CD4-positive, alpha-beta T cell treated with Interleukin-17A for 4 hours (primary cell): ENCODE data around the gene ZNF793.

Source experiments
- DNase-seq: peaks from one replicate; pipeline ENCODE4 v3.0.0-alpha.2; 2020; ENCODE audit warnings: mixed read lengths

The ZNF793 gene

GRCh38 chr19:37506387-37507166, at the start of gene ZNF793:
Gene ZNF793, plus strand, starts transcription at chr19:37506939. Its CDS starts 16,501 bp downstream, at chr19:37523440.
- DNase-seq = peak; percentile 84

- peak; percentile 2 for DNase-seq
Observed at GRCh38 chr19:37466277-37466797, 40.4 kb upstream of the ZNF793 start.

GRCh38 chr19:37466798-37467607, 39.7 kb upstream of the ZNF793 start, which contains the start of gene ZNF569:
Gene ZNF569, minus strand, starts transcription at chr19:37467444. Its CDS starts 22,523 bp downstream, at chr19:37444921.
- peak; percentile 89 for DNase-seq

- no peak for DNase-seq
Observed at GRCh38 chr19:37467608-37468090, 39.1 kb upstream of the ZNF793 start.

- peak; percentile 90 for DNase-seq
Observed at GRCh38 chr19:37468961-37469777, 37.6 kb upstream of the ZNF793 start, which contains the start of gene ZNF570. Gene ZNF570, plus strand, starts transcription at chr19:37469356. Its CDS starts 999 bp downstream, at chr19:37470355.

- DNase-seq = no peak
Observed at GRCh38 chr19:37470216-37470615, 36.5 kb upstream of the ZNF793 start.

GRCh38 chr19:37472165-37472564, 34.6 kb upstream of the ZNF793 start:
- DNase-seq = no peak

GRCh38 chr19:37484406-37485168, 22.2 kb upstream of the ZNF793 start:
- no peak for DNase-seq

- no peak for DNase-seq
Observed at GRCh38 chr19:37492213-37492612, 14.5 kb upstream of the ZNF793 start.

GRCh38 chr19:37505958-37506386, 767 bp upstream of the ZNF793 start:
- DNase-seq = peak; percentile 2

- no peak for DNase-seq
Observed at GRCh38 chr19:37507167-37507464, 377 bp downstream of the ZNF793 start.

- no peak for DNase-seq
Observed at GRCh38 chr19:37511186-37511585, 4.4 kb downstream of the ZNF793 start.

GRCh38 chr19:37511821-37512220, 5.1 kb downstream of the ZNF793 start:
- no peak for DNase-seq

GRCh38 chr19:37513397-37513796, 6.7 kb downstream of the ZNF793 start:
- no peak for DNase-seq

GRCh38 chr19:37519890-37520289, 13.2 kb downstream of the ZNF793 start:
- DNase-seq = no peak

GRCh38 chr19:37537391-37537947, 30.7 kb downstream of the ZNF793 start:
- no peak for DNase-seq

GRCh38 chr19:37551129-37551993, 44.6 kb downstream of the ZNF793 start:
- peak; percentile 39 for DNase-seq

GRCh38 chr19:37563518-37563917, 56.8 kb downstream of the ZNF793 start:
- no peak for DNase-seq

- DNase-seq = no peak
Observed at GRCh38 chr19:37564624-37565369, 58.1 kb downstream of the ZNF793 start.

GRCh38 chr19:37565370-37565669, 58.6 kb downstream of the ZNF793 start:
- DNase-seq = no peak
